ENCODE data around the gene NALCN. TPM values are rescaled to one million over a fixed set of nuclear protein-coding genes. Genes with fewer than 3 reads are reported as not detected.

Gene NALCN
- total and polyA plus RNA-seq, 2 of the 8 experiments (the other 6 are each of a cell fraction or from before 2014, with no cell fraction given): 0.26 to 0.54 TPM

DNA sequence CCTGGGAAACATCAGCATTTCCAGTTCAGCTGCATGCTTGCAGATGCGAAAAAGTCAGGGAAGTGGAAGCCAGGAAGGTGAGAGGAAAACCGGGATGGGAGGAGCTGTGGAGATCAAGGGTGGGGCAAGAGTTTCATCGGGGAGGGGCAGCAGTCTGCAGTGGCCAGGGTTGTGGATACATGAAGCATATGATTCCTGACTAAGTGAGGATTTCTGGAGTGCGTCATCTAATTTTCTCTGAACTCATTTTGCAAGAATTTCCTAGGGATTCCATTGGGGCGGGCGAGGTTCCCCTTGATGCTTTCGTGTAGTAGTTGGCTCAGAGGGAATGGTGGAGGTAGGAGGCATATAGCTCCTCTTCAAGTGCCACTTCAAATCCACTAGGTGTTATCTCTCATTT, 397.6 kb downstream of the NALCN start:
- DNase-seq (ENCODE audit: low read depth in 1 of 2, low spot score in 2 of 2): no peak
- Histone ChIP-seq H3K9ac (replicated peaks in 1 of 4; ENCODE audit: extremely low read depth in 1 of 4, low read depth in 3 of 4, low read length in 3 of 4) (no peak overlapping the region), H3K36me3 (ENCODE audit: control insufficient read depth in 2 of 4, insufficient read depth in 4 of 4, low read length in 3 of 4) (no peaks in the 10 kb centered on the region), H4K5ac (ENCODE audit: insufficient read length, low read depth, low read length) (no peak overlapping the region), H4K91ac (replicated peaks; ENCODE audit: insufficient read length, low read length) (no peak overlapping the region), H3K14ac (ENCODE audit: insufficient read length) (no peak overlapping the region), H4K8ac (ENCODE audit: extremely low read depth, insufficient read depth, low read length) (no peak overlapping the region), H3K56ac (replicated peaks; ENCODE audit: insufficient read length, low read depth, low read length) (no peak overlapping the region), H2BK12ac (ENCODE audit: low read depth, low read length) (no peak overlapping the region), H4K20me1 (replicated peaks in 1 of 2; ENCODE audit: control insufficient read depth in 1 of 2, insufficient read depth in 2 of 2, low read length in 2 of 2) (no peaks in the 10 kb centered on the region), H2AK5ac (ENCODE audit: low read depth, low read length) (no peak overlapping the region), H3K79me2 (ENCODE audit: control insufficient read depth in 1 of 2, insufficient read depth in 2 of 2, low read length in 2 of 2) (no peaks in the 10 kb centered on the region), H3K18ac (ENCODE audit: extremely low read depth, low read length) (no peak overlapping the region), H2AFZ (ENCODE audit: low read length) (no peak overlapping the region), H3K4ac (replicated peaks; ENCODE audit: insufficient read length, low read depth, low read length) (no peak overlapping the region), H3K79me1 (ENCODE audit: low read depth, low read length) (no peaks in the 10 kb centered on the region), H3K9me3 (ENCODE audit: insufficient read depth in 2 of 2, low read depth in 1 of 2, low read length in 1 of 2) (no peaks in the 10 kb centered on the region), H2BK5ac (ENCODE audit: low read depth, low read length) (no peak overlapping the region), H2BK15ac (ENCODE audit: low read length) (no peak overlapping the region), H2BK120ac (replicated peaks; ENCODE audit: low read depth, low read length) (no peak overlapping the region), H3K27ac (ENCODE audit: low read depth, low read length) (no peak overlapping the region), H2BK20ac (ENCODE audit: low read length) (no peak overlapping the region), H3K27me3 (replicated peaks in 1 of 4; ENCODE audit: control insufficient read depth in 3 of 4, extremely low read depth in 1 of 4, insufficient read depth in 3 of 4, low read length in 3 of 4) (no peaks in the 10 kb centered on the region), H3K4me3 (ENCODE audit: extremely low read depth in 1 of 4, insufficient read depth in 2 of 4, low read depth in 3 of 4, low read length in 4 of 4) (no peak overlapping the region), H3K23me2 (ENCODE audit: low read depth, low read length) (no peaks in the 10 kb centered on the region; the same call in 1 of the 2 replicates), H3K23ac (ENCODE audit: insufficient read length) (no peak overlapping the region), H3K4me2 (ENCODE audit: insufficient read depth in 1 of 2, low read depth in 2 of 2, low read length in 2 of 2) (no peak overlapping the region), H3K4me1 (replicated peaks in 1 of 4; ENCODE audit: control insufficient read depth in 3 of 4, insufficient read depth in 4 of 4, low read length in 3 of 4) (0 out of 7 replicates have a peak, but pooled peaks cover 0 to 2% (median 0%) of the 10 kb centered on the region in 4 experiments)
- ChIA-PET POLR2A (ENCODE audit: partially characterized antibody) (no interaction called here), CTCF (ENCODE audit: partially characterized antibody) (interaction anchor here (0.9 to 1.1 kb wide), 2 partner anchors 8 to 16 kb away, joined by 4 read pairs; no protein-coding TSS in a partner anchor)
- WGBS, 2 experiments (ENCODE audit: extremely low coverage in 1 of 2, insufficient coverage in 1 of 2, insufficient read length in 1 of 2, insufficient replicate concordance in 2 of 2, low coverage in 1 of 2, low lambda C conversion rate in 2 of 2, missing lambda C conversion rate in 1 of 2): 84% methylated on average over 7 of the region's 7 CpGs; no CpG with 5 or more reads in 1 of the 2 experiments
- no peak for FAIRE-seq
- TF ChIP-seq, protein P1, sequence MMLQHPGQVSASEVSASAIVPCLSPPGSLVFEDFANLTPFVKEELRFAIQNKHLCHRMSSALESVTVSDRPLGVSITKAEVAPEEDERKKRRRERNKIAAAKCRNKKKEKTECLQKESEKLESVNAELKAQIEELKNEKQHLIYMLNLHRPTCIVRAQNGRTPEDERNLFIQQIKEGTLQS (IDR thresholded peaks at IDR 0.05; ENCODE audit: insufficient read depth, low read depth, low read length): no peak
- TF ChIP-seq SIN3A (conservative IDR thresholded peaks at IDR 0.05 in 1 of 2, IDR thresholded peaks at IDR 0.05 in 1 of 2; ENCODE audit: low read depth in 1 of 2, low read length in 2 of 2) (no peak), EZH2 (IDR thresholded peaks at IDR 0.05; ENCODE audit: low read depth, low read length, severe bottlenecking) (no peak), CREB1 (IDR thresholded peaks at IDR 0.05) (no peak), JUN (IDR thresholded peaks at IDR 0.05; ENCODE audit: low read depth, low read length) (no peak), KDM1A (IDR thresholded peaks at IDR 0.05; ENCODE audit: borderline replicate concordance, low read length) (no peak), SUZ12 (IDR thresholded peaks at IDR 0.05; ENCODE audit: low read length) (no peak), TBP (IDR thresholded peaks at IDR 0.05; ENCODE audit: low read depth, low read length) (no peak), POU5F1 (IDR thresholded peaks at IDR 0.05; ENCODE audit: low read depth, low read length) (no peak), EP300 (IDR thresholded peaks at IDR 0.05; ENCODE audit: borderline replicate concordance in 1 of 2, low read depth in 2 of 2, low read length in 2 of 2) (no peak), CEBPB (IDR thresholded peaks at IDR 0.05; ENCODE audit: low read depth, low read length) (no peak), FOSL1 (IDR thresholded peaks at IDR 0.05; ENCODE audit: insufficient read depth, low read depth, low read length) (no peak), PHF8 (conservative IDR thresholded peaks at IDR 0.05; ENCODE audit: low read depth, low read length) (no peak), GABPA (IDR thresholded peaks at IDR 0.05; ENCODE audit: borderline replicate concordance, insufficient read depth, low read length) (no peak)

Data from H1 (cell line).